H1 (cell line): ENCODE data around the gene TSKS. TPM values are rescaled to one million over a fixed set of nuclear protein-coding genes. Genes with fewer than 3 reads are reported as not detected.

ENCODE experiments used
- CTCF ChIA-PET: fragments of 300-600 bp; sonication (Branson Sonifier 250); formaldehyde crosslinking; loops from one replicate; lab custom pipeline; 2021; ENCODE audit not compliant: partially characterized antibody; lab: Charles Lee
- POLR2A ChIA-PET: fragments of 300-600 bp; sonication (Branson Sonifier 250); formaldehyde crosslinking; loops from one replicate; lab custom pipeline; 2021; ENCODE audit warnings: inconsistent platforms; ENCODE audit not compliant: partially characterized antibody; lab: Charles Lee
- DNase-seq, 2 experiments: peaks; one replicate each; pipeline versions ENCODE4 v3.0.0 to v3.0.0-alpha.2; 2010 to 2022; ENCODE audit warnings: low spot score in 2 of 2, low read depth in 1 of 2, mixed read lengths in 1 of 2
- FAIRE-seq: peaks from 2 replicates; lab custom pipeline; 2011; peaks lifted over from hg19 to GRCh38; lab: Jason Lieb, UNC
- H2AFZ ChIP-seq: 2 replicates; pipeline ENCODE4 v1.8.1; 2012; ENCODE audit warnings: low read length, inconsistent platforms
- H2AK5ac ChIP-seq: 2 replicates; pipeline ENCODE4 v1.6.1; 2013; ENCODE audit warnings: low read depth, low read length
- H2BK120ac ChIP-seq: replicated peaks from 2 replicates; pipeline ENCODE3; 2013; ENCODE audit warnings: low read depth, low read length, inconsistent platforms
- H2BK12ac ChIP-seq: 2 replicates; pipeline ENCODE4 v1.6.1; 2013; ENCODE audit warnings: low read depth, low read length
- H2BK15ac ChIP-seq: 2 replicates; pipeline ENCODE4 v1.6.1; 2013; ENCODE audit warnings: low read length
- H2BK20ac ChIP-seq: 2 replicates; pipeline ENCODE4 v1.6.1; 2013; ENCODE audit warnings: low read length
- H2BK5ac ChIP-seq: 2 replicates; pipeline ENCODE4 v1.6.1; 2013; ENCODE audit warnings: low read depth, low read length
- H3K14ac ChIP-seq: 2 replicates; pipeline ENCODE4 v1.6.1; 2013; ENCODE audit warnings: inconsistent platforms; ENCODE audit not compliant: insufficient read length
- H3K18ac ChIP-seq: 2 replicates; pipeline ENCODE4 v1.6.1; 2013; ENCODE audit warnings: low read length; ENCODE audit errors: extremely low read depth
- H3K23ac ChIP-seq: 2 replicates; pipeline ENCODE4 v1.6.1; 2013; ENCODE audit warnings: inconsistent platforms; ENCODE audit not compliant: insufficient read length
- H3K23me2 ChIP-seq: 2 replicates; pipeline ENCODE4 v1.6.1; 2013; ENCODE audit warnings: low read depth, low read length
- H3K27ac ChIP-seq: 2 replicates; pipeline ENCODE4 v1.6.1; 2011; ENCODE audit warnings: low read depth, low read length, inconsistent platforms
- H3K27me3 ChIP-seq, 4 experiments: replicated peaks in 1 of 4; 1 replicate in 1 of 4; 2 replicates in 3 of 4; pipeline versions ENCODE4 v1.6.1 to v1.8.1; 2011 to 2013; ENCODE audit warnings: low read length in 3 of 4, mild to moderate bottlenecking in 3 of 4, inconsistent platforms in 2 of 4, mixed read lengths in 2 of 4, moderate library complexity in 1 of 4; ENCODE audit not compliant: control insufficient read depth in 3 of 4, insufficient read depth in 3 of 4; ENCODE audit errors: extremely low read depth in 1 of 4
- H3K36me3 ChIP-seq, 4 experiments: 2 replicates each; pipeline versions ENCODE4 v1.6.1 to v1.8.1; 2011 to 2013; ENCODE audit warnings: mild to moderate bottlenecking in 4 of 4, low read length in 3 of 4, moderate library complexity in 2 of 4, control low read depth in 1 of 4, inconsistent platforms in 1 of 4; ENCODE audit not compliant: insufficient read depth in 4 of 4, control insufficient read depth in 2 of 4
- H3K4ac ChIP-seq: replicated peaks from 2 replicates; pipeline ENCODE3; 2013; ENCODE audit warnings: low read length, low read depth, mixed read lengths, inconsistent platforms; ENCODE audit not compliant: insufficient read length
- H3K4me1 ChIP-seq, 4 experiments: replicated peaks in 1 of 4; 1 replicate in 1 of 4; 2 replicates in 3 of 4; pipeline versions ENCODE4 v1.6.1 to v1.8.1; 2011 to 2013; ENCODE audit warnings: low read length in 3 of 4, inconsistent platforms in 2 of 4, mixed read lengths in 1 of 4; ENCODE audit not compliant: insufficient read depth in 4 of 4, control insufficient read depth in 3 of 4
- H3K4me2 ChIP-seq, 2 experiments: 2 replicates each; pipeline versions ENCODE4 v1.6.1 to v1.8.1; 2011 to 2013; ENCODE audit warnings: low read depth in 2 of 2, low read length in 2 of 2, control low read depth in 1 of 2, inconsistent platforms in 1 of 2, mild to moderate bottlenecking in 1 of 2; ENCODE audit not compliant: insufficient read depth in 1 of 2
- H3K4me3 ChIP-seq, 4 experiments: fragments of 200-600, 300-600 bp in 1 of 4; sonication (generic), shearing (Covaris generic), sonication (Bioruptor Twin) in 1 of 4; 2 replicates each; pipeline versions ENCODE4 v1.5.1 to v1.8.1; 2011 to 2016; ENCODE audit warnings: low read length in 4 of 4, low read depth in 3 of 4, control low read depth in 2 of 4, inconsistent platforms in 2 of 4, mild to moderate bottlenecking in 2 of 4, mixed read lengths in 1 of 4, moderate library complexity in 1 of 4; ENCODE audit not compliant: insufficient read depth in 2 of 4; ENCODE audit errors: extremely low read depth in 1 of 4
- H3K56ac ChIP-seq: replicated peaks from 2 replicates; pipeline ENCODE3; 2013; ENCODE audit warnings: low read depth, mild to moderate bottlenecking, mixed read lengths, low read length, inconsistent platforms; ENCODE audit not compliant: insufficient read length
- H3K79me1 ChIP-seq: 2 replicates; pipeline ENCODE4 v1.6.1; 2013; ENCODE audit warnings: low read depth, low read length, control low read depth
- H3K79me2 ChIP-seq, 2 experiments: 2 replicates each; pipeline versions ENCODE4 v1.6.1 to v1.8.1; 2012 to 2013; ENCODE audit warnings: low read length in 2 of 2, mild to moderate bottlenecking in 2 of 2, inconsistent platforms in 1 of 2; ENCODE audit not compliant: insufficient read depth in 2 of 2, control insufficient read depth in 1 of 2
- H3K9ac ChIP-seq, 4 experiments: replicated peaks in 1 of 4; 1 replicate in 1 of 4; 2 replicates in 3 of 4; pipeline versions ENCODE4 v1.6.1 to v1.8.1; 2011 to 2013; ENCODE audit warnings: low read depth in 3 of 4, low read length in 3 of 4, control low read depth in 2 of 4, mild to moderate bottlenecking in 2 of 4, moderate library complexity in 2 of 4, inconsistent platforms in 1 of 4; ENCODE audit errors: extremely low read depth in 1 of 4
- H3K9me3 ChIP-seq, 2 experiments: 2 replicates each; pipeline versions ENCODE4 v1.6.1 to v1.8.1; 2012 to 2013; ENCODE audit warnings: mild to moderate bottlenecking in 2 of 2, moderate library complexity in 2 of 2, control low read depth in 1 of 2, inconsistent platforms in 1 of 2, low read depth in 1 of 2, low read length in 1 of 2, mixed read lengths in 1 of 2; ENCODE audit not compliant: insufficient read depth in 2 of 2
- H4K20me1 ChIP-seq, 2 experiments: replicated peaks in 1 of 2; 2 replicates each; pipeline versions ENCODE3 to v1.8.1; 2011 to 2013; ENCODE audit warnings: inconsistent platforms in 2 of 2, low read length in 2 of 2, mild to moderate bottlenecking in 1 of 2; ENCODE audit not compliant: insufficient read depth in 2 of 2, control insufficient read depth in 1 of 2
- H4K5ac ChIP-seq: 2 replicates; pipeline ENCODE4 v1.6.1; 2013; ENCODE audit warnings: low read length, low read depth, mixed read lengths, inconsistent platforms; ENCODE audit not compliant: insufficient read length
- H4K8ac ChIP-seq: 2 replicates; pipeline ENCODE4 v1.8.0; 2013; ENCODE audit warnings: mild to moderate bottlenecking, moderate library complexity, low read length, inconsistent platforms; ENCODE audit not compliant: insufficient read depth; ENCODE audit errors: extremely low read depth
- H4K91ac ChIP-seq: replicated peaks from 2 replicates; pipeline ENCODE3; 2013; ENCODE audit warnings: low read length, mixed read lengths, inconsistent platforms; ENCODE audit not compliant: insufficient read length
- BACH1 ChIP-seq: IDR thresholded peaks from 2 replicates; pipeline ENCODE4 v1.6.1; 2012; ENCODE audit warnings: low read length, improper control_type of control experiment
- EZH2 ChIP-seq: fragments of 200-600 bp; sonication (generic); IDR thresholded peaks from 2 replicates; pipeline ENCODE4 v1.7.1; 2012; ENCODE audit warnings: low read depth, mild to moderate bottlenecking, moderate library complexity, low read length, inconsistent platforms; ENCODE audit not compliant: severe bottlenecking
- GABPA ChIP-seq: IDR thresholded peaks from 2 replicates; pipeline ENCODE4 v1.6.1; 2011; ENCODE audit warnings: mild to moderate bottlenecking, low read length, moderate library complexity, borderline replicate concordance; ENCODE audit not compliant: insufficient read depth
- JUN ChIP-seq: IDR thresholded peaks from 2 replicates; pipeline ENCODE4 v1.6.1; 2011; ENCODE audit warnings: low read depth, mild to moderate bottlenecking, improper control_type of control experiment, low read length
- KDM4A ChIP-seq: IDR thresholded peaks from one replicate; pipeline ENCODE4 v1.7.1; 2012; ENCODE audit warnings: low read depth, mild to moderate bottlenecking, moderate library complexity, low read length, inconsistent platforms; ENCODE audit not compliant: severe bottlenecking
- MAFK ChIP-seq: IDR thresholded peaks from 2 replicates; pipeline ENCODE4 v1.6.1; 2012; ENCODE audit warnings: low read depth, mild to moderate bottlenecking, improper control_type of control experiment, low read length
- NANOG ChIP-seq: IDR thresholded peaks from 2 replicates; pipeline ENCODE4 v1.6.1; 2011; ENCODE audit warnings: low read length, low read depth, mild to moderate bottlenecking, inconsistent platforms; ENCODE audit not compliant: insufficient read depth, poor library complexity, severe bottlenecking
- POLR2A ChIP-seq, 2 experiments: IDR thresholded peaks; 1 replicate in 1 of 2; 2 replicates in 1 of 2; pipeline ENCODE4 v1.6.1; 2011; ENCODE audit warnings: low read depth in 2 of 2, low read length in 2 of 2, mild to moderate bottlenecking in 2 of 2; ENCODE audit errors: control extremely low read depth in 1 of 2
- SIN3A ChIP-seq, 2 experiments: IDR thresholded peaks in 1 of 2; conservative IDR thresholded peaks in 1 of 2; 2 replicates each; pipeline ENCODE4 v1.6.1; 2011 to 2012; ENCODE audit warnings: low read length in 2 of 2, improper control_type of control experiment in 1 of 2, low read depth in 1 of 2, mild to moderate bottlenecking in 1 of 2
- WGBS, 2 experiments: shearing (Covaris generic) in 1 of 2; methylation state at CpG; one replicate each; pipeline versions ENCODE4 v1.1.6 to v1.1.7; 2013 to 2015; ENCODE audit warnings: low lambda C conversion rate in 2 of 2, mixed read lengths in 2 of 2, inconsistent platforms in 1 of 2, low coverage in 1 of 2, missing lambda C conversion rate in 1 of 2; ENCODE audit not compliant: insufficient replicate concordance in 2 of 2, insufficient coverage in 1 of 2, insufficient read length in 1 of 2; ENCODE audit errors: extremely low coverage in 1 of 2, missing lambda C conversion rate in 1 of 2; 5-methylcytosine and 5-hydroxymethylcytosine counted together
- polyA plus RNA-seq, 7 experiments: library from polyadenylated mRNA; depleted of rRNA in 3 of 7; stranded (reverse) in 5 of 7; unstranded in 2 of 7; fragments of >200 nt in 5 of 7; fragments of 200-250 nt in 2 of 7; gene quantifications; 1 replicate in 5 of 7; 2 replicates in 1 of 7; 4 replicates in 1 of 7; pipeline versions ENCODE4 v1.2.1 to v1.2.3, GENCODE V29; 2011 to 2013; ENCODE audit warnings: missing spikeins in 2 of 7, mixed read lengths in 2 of 7
- total RNA-seq: library from RNA; stranded (reverse); fragmentation: NEBNext Ultra II Directional; extraction: Animal tissue kit (Norgen Biotek cat#: 25700); gene quantifications from 2 replicates; pipeline ENCODE4 v1.2.1, GENCODE V29; 2021
- TF ChIP-seq, protein P1 (sequence below): IDR thresholded peaks from 2 replicates; pipeline ENCODE4 v1.6.1; 2012; ENCODE audit warnings: low read length, inconsistent platforms

The TSKS gene
- total and polyA plus RNA-seq, 2 of the 8 experiments (the other 6 are each of a cell fraction or from before 2014, with no cell fraction given), result 0.21 TPM; not detected in 1

DNA sequence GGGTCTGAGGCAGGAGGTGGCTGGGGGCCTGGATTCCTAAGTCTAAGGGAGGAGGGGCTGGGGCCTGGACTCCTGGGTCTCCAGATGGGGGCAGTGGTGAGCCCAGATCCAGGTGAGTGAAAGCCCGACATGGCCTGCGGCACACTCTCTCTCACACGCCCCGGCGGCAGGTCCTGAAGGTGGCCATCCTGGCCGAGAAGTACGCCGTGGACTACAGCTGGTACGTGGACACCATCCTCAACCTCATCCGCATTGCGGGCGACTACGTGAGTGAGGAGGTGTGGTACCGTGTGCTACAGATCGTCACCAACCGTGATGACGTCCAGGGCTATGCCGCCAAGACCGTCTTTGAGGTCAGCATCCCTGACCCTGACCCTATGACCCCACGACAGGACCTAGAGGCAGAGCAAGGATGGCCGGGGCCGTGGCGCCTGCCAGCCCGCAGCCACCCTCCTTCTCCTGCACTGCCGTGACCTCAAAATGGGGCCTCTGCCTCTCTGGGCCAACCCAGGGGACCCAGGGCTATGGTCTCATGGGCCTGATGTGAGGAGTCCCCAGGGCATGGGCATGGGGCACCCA lies 36.8 kb upstream of the TSKS start:
- FAIRE-seq, result no peak
- peaks cover 2% of the 10 kb centered on the region; the same call in 1 of the 2 replicates for H3K79me1 ChIP-seq
- no peak overlapping the region for H3K14ac ChIP-seq
- H2BK5ac ChIP-seq, result no peak overlapping the region
- WGBS, 2 experiments, result 94% methylated on average over 24 of the region's 25 CpGs; no CpG with 5 or more reads in 1 of the 2 experiments
- no peak overlapping the region for H3K4me2 ChIP-seq
- no peak overlapping the region for H3K18ac ChIP-seq
- H4K8ac ChIP-seq, result 0 out of 2 replicates have a peak overlapping the region, but pooled peaks have one; percentile 43
- 0 out of 2 replicates have a peak overlapping the region, but pooled peaks have one; percentile 34 for H3K27ac ChIP-seq
- no peak overlapping the region for H2BK12ac ChIP-seq
- no peak overlapping the region for H3K4ac ChIP-seq
- H2BK15ac ChIP-seq, result 0 out of 2 replicates have a peak overlapping the region, but pooled peaks have one; percentile 19
- no peak overlapping the region for H3K56ac ChIP-seq
- H3K4me3 ChIP-seq, result no peak overlapping the region
- H3K23me2 ChIP-seq, result peaks cover 2% of the 10 kb centered on the region; the same call in 1 of the 2 replicates
- H2AK5ac ChIP-seq, result no peak overlapping the region
- no peak overlapping the region for H3K23ac ChIP-seq
- H3K9ac ChIP-seq, result no peak overlapping the region; a peak in 1 of 7 replicates
- peaks cover 4 to 11% of the 10 kb centered on the region in 2 experiments for H4K20me1 ChIP-seq
- no peak overlapping the region for H2AFZ ChIP-seq
- POLR2A ChIA-PET, result interaction anchor here (1.3 to 1.8 kb wide), 3 partner anchors 16 to 110 kb away, joined by 4 read pairs; partner anchors contain the start of gene ADM5
- H4K5ac ChIP-seq, result no peak overlapping the region
- H3K4me1 ChIP-seq, result peaks cover 4 to 16% (median 6%) of the 10 kb centered on the region in 4 experiments
- peak in 1 of 2 experiments; percentile 83 for DNase-seq
- H4K91ac ChIP-seq, result no peak overlapping the region
- H2BK120ac ChIP-seq, result no peak overlapping the region
- H2BK20ac ChIP-seq, result no peak overlapping the region
- no peaks in the 10 kb centered on the region for H3K27me3 ChIP-seq
- no peaks in the 10 kb centered on the region for H3K9me3 ChIP-seq
- H3K79me2 ChIP-seq, result no peaks in the 10 kb centered on the region
- CTCF ChIA-PET, result interaction anchor here (0.7 to 2.3 kb wide), 10 partner anchors 11 to 786 kb away, joined by 3 to 12 read pairs (median 3); no protein-coding TSS in a partner anchor
- H3K36me3 ChIP-seq, result peaks cover 4 to 44% (median 27%) of the 10 kb centered on the region in 4 experiments
- TF ChIP-seq POLR2A (IDR thresholded peaks at IDR 0.05; ENCODE audit: control extremely low read depth in 1 of 2, low read depth in 2 of 2, low read length in 2 of 2) (no peak), JUN (no peak), KDM4A (no peak), NANOG (no peak), MAFK (no peak), BACH1 (no peak), GABPA (no peak), SIN3A (conservative IDR thresholded peaks at IDR 0.05 in 1 of 2, IDR thresholded peaks at IDR 0.05 in 1 of 2; ENCODE audit: low read depth in 1 of 2, low read length in 2 of 2) (no peak), EZH2 (no peak)
- TF ChIP-seq, protein P1, sequence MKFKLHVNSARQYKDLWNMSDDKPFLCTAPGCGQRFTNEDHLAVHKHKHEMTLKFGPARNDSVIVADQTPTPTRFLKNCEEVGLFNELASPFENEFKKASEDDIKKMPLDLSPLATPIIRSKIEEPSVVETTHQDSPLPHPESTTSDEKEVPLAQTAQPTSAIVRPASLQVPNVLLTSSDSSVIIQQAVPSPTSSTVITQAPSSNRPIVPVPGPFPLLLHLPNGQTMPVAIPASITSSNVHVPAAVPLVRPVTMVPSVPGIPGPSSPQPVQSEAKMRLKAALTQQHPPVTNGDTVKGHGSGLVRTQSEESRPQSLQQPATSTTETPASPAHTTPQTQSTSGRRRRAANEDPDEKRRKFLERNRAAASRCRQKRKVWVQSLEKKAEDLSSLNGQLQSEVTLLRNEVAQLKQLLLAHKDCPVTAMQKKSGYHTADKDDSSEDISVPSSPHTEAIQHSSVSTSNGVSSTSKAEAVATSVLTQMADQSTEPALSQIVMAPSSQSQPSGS, result no peak
